Ureter (tissue), 1 donor: ENCODE results near the gene HLCS. TPM values are rescaled to one million over a fixed set of nuclear protein-coding genes. Genes with fewer than 3 reads are reported as not detected.

ENCODE experiments used
- DNase-seq: peaks from one replicate; pipeline ENCODE4 v3.0.0-alpha.2; 2020; ENCODE audit warnings: low spot score
- total RNA-seq: library from RNA; stranded (reverse); gene quantifications from one replicate; pipeline ENCODE4 v1.2.4, GENCODE V29; 2023
- donor health status: DM: yes; HTN: yes; CAD: no.

The HLCS gene
- total RNA-seq, 1 donor from 2014 or later, result 37.4 TPM

DNA sequence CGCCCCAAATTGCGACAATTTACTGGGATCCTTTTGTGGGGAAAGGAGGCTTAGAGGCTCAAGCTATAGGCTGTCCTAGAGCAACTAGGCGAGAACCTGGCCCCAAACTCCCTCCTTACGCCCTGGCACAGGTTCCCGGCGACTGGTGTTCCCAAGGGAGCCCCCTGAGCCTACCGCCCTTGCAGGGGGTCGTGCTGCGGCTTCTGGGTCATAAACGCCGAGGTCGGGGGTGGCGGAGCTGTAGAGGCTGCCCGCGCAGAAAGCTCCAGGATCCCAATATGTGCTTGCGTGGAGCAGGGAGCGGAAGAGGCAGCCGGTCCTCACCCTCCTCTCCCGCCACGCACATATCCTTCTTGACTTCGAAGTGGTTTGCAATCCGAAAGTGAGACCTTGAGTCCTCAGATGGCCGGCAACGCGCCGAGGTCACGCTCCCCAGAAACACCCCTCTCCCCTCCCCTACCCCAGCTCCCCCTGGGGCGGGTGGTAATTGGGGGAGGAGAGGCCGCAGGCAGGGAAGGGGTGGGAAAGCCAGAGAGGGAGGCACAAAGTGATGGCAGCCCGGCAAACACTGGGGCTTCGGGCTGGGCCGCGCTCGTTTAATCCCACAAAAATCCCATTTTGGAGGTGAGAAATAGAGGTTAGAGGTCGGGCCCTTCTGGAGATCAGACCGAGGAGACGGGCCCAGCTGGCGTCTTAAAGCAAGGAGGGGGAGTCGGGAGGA, 261.4 kb downstream of the HLCS start:
- DNase-seq, result no peak

DNA sequence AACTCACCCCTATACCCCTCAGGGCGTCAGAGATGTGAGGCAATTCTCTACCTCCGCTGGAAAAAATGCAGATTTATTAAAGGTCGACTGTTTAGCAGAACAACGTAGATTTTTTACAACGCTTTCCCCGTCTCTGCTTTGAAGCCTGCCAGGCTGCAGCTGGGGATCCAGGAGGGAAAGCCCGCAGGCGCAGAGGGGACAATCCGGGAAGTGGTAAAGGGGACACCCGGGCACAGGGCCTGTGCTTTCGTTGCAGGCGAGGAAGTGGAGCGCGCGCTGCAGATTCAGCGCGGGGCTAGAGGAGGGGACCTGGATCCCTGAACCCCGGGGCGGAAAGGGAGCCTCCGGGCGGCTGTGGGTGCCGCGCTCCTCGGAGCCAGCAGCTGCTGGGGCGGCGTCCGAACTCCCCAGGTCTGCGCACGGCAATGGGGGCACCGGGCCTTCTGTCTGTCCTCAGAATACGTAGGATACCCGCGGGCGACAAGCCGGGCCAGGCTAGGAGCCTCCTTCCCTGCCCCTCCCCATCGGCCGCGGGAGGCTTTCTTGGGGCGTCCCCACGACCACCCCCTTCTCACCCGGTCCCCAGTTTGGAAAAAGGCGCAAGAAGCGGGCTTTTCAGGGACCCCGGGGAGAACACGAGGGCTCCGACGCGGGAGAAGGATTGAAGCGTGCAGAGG, 262.1 kb downstream of the HLCS start:
- DNase-seq, result no peak

DNA sequence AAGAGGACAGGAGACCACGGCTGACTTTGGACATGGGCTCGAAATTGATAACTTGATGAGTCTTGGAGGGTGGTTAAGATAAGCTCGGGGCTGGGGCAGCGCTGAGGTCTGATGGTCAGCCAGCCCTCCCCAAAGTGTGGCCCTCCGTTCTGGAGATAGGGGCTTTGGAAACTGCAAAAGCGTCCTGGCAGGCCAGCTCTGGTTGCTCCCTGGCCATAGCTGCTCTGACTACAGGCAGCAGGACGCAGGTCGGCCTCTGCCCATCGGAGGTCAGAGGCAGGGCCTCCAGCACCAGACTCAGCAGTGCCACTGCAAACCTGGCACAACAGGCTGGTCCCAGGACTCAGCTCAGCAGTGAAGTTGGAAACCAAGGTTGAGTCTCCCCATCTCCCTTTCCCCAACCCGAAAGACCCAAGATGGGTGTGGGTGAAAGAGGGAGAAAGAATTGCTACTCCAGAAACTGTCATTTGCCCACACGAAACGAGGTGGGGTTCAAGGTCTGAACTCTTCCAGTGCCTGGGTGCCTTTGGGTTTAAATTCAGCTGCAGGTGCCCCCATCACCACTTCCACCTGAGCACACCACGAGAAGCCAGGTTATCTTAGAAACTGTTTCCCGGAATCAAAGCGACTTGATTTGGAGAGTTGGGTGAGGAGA, 262.7 kb downstream of the HLCS start:
- no peak for DNase-seq

DNA sequence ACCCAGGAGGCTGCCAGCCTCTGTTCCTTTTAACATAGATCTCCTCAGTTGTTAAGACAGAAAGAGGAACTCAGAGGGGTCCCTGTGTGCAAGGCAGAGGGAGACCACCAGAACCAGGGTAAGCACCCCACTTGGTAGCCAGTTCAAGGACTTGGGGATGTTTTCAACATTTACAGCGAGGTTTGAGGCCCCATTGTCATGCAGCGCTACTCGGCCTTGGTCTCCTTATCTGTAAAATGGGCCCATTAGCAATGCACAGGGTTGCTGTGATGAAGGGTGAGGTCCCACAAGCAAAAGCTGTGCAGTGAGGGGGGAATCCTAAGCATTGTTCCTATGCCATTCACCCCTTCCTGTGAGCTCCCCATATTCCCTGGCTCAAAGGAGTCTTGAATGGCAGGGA, 263.3 kb downstream of the HLCS start:
- DNase-seq, result no peak

DNA sequence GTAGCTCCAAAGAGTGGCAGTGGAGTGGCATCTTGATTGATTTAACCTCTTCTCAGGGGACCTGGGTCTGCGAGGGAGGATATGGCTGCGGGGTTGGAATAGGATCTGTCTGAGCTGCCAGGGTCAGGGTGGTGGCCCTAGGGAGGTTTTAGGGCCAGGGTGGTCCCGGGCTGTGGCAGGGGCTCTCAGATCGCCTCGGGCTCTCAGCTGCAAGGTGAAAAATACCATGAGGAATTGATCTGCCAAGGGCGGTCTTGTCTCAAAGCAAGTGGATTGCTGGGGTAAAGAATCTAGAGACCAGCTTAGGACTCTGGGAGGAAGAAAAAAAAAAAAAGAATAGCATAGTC, 263.9 kb downstream of the HLCS start:
- DNase-seq, result no peak

DNA sequence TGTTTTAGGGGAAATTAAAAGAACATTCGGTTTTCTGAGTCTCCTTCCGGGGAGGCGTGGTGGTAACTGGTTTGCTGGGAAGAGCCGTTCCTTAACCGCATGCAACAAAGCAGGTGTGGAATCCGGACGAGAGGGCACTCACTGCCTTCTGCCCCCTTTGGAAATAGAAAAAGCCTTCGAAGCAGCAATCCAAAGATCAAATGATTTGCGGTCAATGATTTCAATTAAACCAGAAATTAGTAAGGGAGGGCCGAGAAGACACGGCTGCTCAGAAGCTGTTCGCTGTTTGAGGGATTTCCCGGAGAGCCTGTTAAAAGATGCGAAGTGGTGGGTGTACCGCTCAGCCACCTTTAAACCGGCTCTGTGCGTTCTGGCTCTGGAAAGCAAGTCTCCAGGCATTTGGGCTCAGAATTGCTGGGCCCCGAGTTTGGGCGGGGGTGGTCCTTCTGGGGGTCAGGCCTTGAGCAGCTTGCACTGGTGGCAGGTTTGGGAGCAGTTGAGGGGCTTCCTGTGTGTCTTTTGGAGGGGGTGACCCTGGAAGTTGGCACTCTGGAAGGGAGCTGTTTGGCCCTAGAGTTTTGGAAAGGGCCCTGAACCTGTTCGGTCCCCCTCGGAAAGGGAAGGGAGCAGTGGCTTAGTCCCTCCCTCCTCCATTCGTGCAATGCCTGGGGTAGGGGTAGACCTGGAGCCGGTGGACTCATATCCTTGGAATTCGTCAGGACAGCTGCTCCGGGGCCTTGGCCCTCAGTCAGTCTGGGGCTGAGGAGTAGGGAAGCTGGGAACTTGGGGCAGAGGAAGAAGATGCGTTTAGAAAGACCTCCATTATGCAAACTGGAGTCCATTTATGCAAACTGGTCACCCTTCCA, 264.5 kb downstream of the HLCS start:
- DNase-seq, result no peak

DNA sequence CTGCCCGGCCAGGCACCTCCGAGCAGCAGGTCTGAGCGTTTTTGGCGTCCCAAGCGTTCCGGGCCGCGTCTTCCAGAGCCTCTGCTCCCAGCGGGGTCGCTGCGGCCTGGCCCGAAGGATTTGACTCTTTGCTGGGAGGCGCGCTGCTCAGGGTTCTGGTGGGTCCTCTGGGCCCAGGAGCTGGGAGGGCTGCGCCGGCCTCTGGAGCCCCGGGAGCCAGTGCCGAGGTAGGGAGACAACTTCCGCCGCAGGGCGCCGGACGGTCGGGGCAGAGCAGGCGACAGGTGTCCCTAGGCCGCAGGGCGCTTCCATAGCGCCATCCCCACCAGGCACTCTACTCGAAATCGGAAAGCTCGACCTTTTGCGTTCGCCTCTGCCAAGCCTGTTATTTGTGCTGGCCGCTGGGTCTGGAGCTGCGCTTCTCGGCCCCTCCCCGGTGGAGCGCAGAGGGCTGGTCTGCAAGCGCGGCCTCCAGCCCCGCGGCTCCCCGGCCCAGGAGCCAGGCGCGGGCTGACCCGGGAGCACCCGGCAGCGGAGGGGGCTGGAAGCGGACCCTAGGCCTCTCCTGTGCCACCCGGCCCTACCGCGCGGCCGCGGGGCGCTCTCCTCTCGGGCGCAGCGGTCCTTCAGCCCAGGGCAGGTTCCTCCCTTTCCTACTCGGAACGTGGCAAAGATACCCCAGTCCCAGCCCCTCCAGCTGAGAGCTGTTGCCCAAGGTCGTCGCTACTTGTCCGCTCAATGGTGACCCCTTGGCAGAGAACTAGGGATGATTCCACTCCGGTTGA, 265.3 kb downstream of the HLCS start:
- DNase-seq, result no peak

Other genes with a start within 250 kb of the HLCS start
- 0.18 TPM for gene RIPPLY3, start 40.0 kb upstream of the HLCS start, total RNA-seq
- 38.6 TPM for gene PIGP, start 106.4 kb upstream of the HLCS start, total RNA-seq
- gene TTC3, start 106.6 kb upstream of the HLCS start, total RNA-seq, result 130 TPM